ENCODE results near the gene IGSF23.

DNA sequence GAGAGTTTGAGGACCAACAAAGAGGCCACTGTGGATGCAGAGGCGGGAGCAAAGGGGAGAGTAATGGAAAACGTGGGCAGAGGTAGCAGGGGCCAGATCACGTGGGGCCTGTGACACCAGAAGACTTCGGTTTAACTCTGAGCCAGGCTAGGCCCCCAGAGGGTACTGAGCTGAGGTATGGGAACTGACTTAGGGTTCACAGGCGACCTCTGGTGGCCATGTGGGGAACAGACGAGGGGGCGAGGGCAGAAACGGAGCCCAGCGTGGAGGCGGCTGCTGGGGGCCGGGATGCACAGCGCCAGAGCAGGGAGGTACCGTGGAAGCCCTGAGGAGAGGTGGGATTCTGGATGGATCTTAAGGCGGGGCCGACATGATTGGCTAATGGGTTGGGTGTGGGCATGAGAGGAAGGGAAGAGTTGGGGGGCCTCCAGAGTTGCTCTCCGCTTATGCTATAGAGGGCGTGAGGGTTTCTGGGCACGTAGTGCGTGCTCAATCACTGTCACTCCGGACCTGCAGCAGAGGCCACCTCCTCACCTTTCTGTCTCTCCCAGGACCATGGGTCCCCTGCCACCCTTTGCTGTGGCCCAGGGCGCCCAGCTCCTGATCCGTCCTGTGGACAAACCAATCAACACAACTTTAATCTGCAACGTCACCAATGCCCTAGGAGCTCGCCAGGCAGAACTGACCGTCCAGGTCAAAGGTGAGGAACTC, 44.0 kb downstream of the IGSF23 start:
- TF ChIP-seq POLR2A (IDR thresholded peaks at IDR 0.05): no peak
- TF ChIP-seq, protein P1, sequence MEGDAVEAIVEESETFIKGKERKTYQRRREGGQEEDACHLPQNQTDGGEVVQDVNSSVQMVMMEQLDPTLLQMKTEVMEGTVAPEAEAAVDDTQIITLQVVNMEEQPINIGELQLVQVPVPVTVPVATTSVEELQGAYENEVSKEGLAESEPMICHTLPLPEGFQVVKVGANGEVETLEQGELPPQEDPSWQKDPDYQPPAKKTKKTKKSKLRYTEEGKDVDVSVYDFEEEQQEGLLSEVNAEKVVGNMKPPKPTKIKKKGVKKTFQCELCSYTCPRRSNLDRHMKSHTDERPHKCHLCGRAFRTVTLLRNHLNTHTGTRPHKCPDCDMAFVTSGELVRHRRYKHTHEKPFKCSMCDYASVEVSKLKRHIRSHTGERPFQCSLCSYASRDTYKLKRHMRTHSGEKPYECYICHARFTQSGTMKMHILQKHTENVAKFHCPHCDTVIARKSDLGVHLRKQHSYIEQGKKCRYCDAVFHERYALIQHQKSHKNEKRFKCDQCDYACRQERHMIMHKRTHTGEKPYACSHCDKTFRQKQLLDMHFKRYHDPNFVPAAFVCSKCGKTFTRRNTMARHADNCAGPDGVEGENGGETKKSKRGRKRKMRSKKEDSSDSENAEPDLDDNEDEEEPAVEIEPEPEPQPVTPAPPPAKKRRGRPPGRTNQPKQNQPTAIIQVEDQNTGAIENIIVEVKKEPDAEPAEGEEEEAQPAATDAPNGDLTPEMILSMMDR (IDR thresholded peaks at IDR 0.05): peak; percentile 85 to 90 (median 88)

Data from tibial nerve (tissue), 3 donors.